GM12878 (cell line): ENCODE results near the gene EXOSC1. TPM values are rescaled to one million over a fixed set of nuclear protein-coding genes. Genes with fewer than 3 reads are reported as not detected.

Source experiments
- ATAC-seq: fragments of 200-7000 bp; cut with Tn5 transposase; 3 replicates; pipeline ENCODE4 v1.9.1; 2020; ENCODE audit warnings: mild to moderate bottlenecking, moderate library complexity
- BruUV-seq: library from RNA; stranded (reverse); fragments of 400-500 nt; replicated peaks from 2 replicates; lab custom pipeline; 2021; lab: Mats Ljungman, UMichigan
- CTCF ChIA-PET: fragments of 300-600 bp; sonication (Branson Sonifier 250); formaldehyde crosslinking; extraction: SDS; loops from one replicate; lab custom pipeline; 2021; ENCODE audit warnings: inconsistent platforms; lab: Yijun Ruan, JAX
- POLR2A ChIA-PET: fragments of 350-600 bp; formaldehyde crosslinking; extraction: SDS; loops from one replicate; lab custom pipeline; 2021; ENCODE audit warnings: inconsistent platforms; lab: Charles Lee
- RAD21 ChIA-PET: fragments of 300-600 bp; sonication (Branson Sonifier 250); formaldehyde crosslinking; loops from one replicate; lab custom pipeline; 2023; ENCODE audit warnings: antibody characterized with exemption; ENCODE audit not compliant: unreplicated experiment; lab: Charles Lee
- SMC1A ChIA-PET: fragments of 300-600 bp; sonication (Branson Sonifier 250); formaldehyde crosslinking; loops from one replicate; lab custom pipeline; 2023; ENCODE audit not compliant: unreplicated experiment, uncharacterized antibody; lab: Charles Lee
- DNase-seq: peaks from one replicate; pipeline ENCODE4 v3.0.0-alpha.2; 2011; ENCODE audit warnings: low read depth, low spot score
- FAIRE-seq: peaks from 3 replicates; lab custom pipeline; 2011; peaks lifted over from hg19 to GRCh38; lab: Jason Lieb, UNC
- H2AFZ ChIP-seq: 2 replicates; pipeline ENCODE4 v1.6.0; 2011; ENCODE audit warnings: low read depth, low read length, control low read depth; ENCODE audit not compliant: control insufficient read depth
- H3K27ac ChIP-seq: 2 replicates; pipeline ENCODE4 v1.5.1; 2011; ENCODE audit warnings: control low read depth; ENCODE audit not compliant: control insufficient read depth, insufficient read depth
- H3K27me3 ChIP-seq, 2 experiments: replicated peaks in 1 of 2; 2 replicates each; pipeline versions ENCODE4 v1.6.0 to v1.6.1; 2011; ENCODE audit warnings: low read length in 1 of 2; ENCODE audit not compliant: control insufficient read depth in 2 of 2, insufficient read depth in 2 of 2
- H3K36me3 ChIP-seq, 2 experiments: 2 replicates each; pipeline ENCODE4 v1.5.1; 2011; ENCODE audit warnings: low read length in 1 of 2; ENCODE audit not compliant: control insufficient read depth in 2 of 2, insufficient read depth in 2 of 2
- H3K4me1 ChIP-seq: 2 replicates; pipeline ENCODE4 v1.6.1; 2011; ENCODE audit warnings: mild to moderate bottlenecking, low read length, moderate library complexity, mixed read lengths; ENCODE audit not compliant: control insufficient read depth, insufficient read depth
- H3K4me2 ChIP-seq: 2 replicates; pipeline ENCODE4 v1.6.0; 2011; ENCODE audit warnings: control low read depth; ENCODE audit not compliant: control insufficient read depth, insufficient read depth
- H3K4me3 ChIP-seq: fragments of 200-600 bp; sonication (generic); 2 replicates; pipeline ENCODE4 v1.5.1; 2016
- H3K79me2 ChIP-seq: 2 replicates; pipeline ENCODE4 v1.6.0; 2011; ENCODE audit warnings: low read length; ENCODE audit not compliant: control insufficient read depth, insufficient read depth
- H3K9ac ChIP-seq: 2 replicates; pipeline ENCODE4 v1.8.0; 2011; ENCODE audit warnings: low read length, control low read depth, mixed read lengths; ENCODE audit not compliant: control insufficient read depth, insufficient read depth
- H3K9me3 ChIP-seq: replicated peaks from 3 replicates; pipeline ENCODE4 v1.5.1; 2011; ENCODE audit warnings: mild to moderate bottlenecking, low read length; ENCODE audit not compliant: control insufficient read depth, insufficient read depth
- H4K20me1 ChIP-seq: 2 replicates; pipeline ENCODE4 v1.6.0; 2011; ENCODE audit not compliant: control insufficient read depth, insufficient read depth
- ATF2 ChIP-seq: IDR thresholded peaks from 2 replicates; pipeline ENCODE4 v1.6.1; 2012; ENCODE audit warnings: low read length, inconsistent platforms
- ATF7 ChIP-seq: fragments of 450-650 bp; IDR thresholded peaks from 2 replicates; pipeline ENCODE4 v1.6.1; 2016; ENCODE audit warnings: low read depth, mild to moderate bottlenecking
- CREM ChIP-seq: IDR thresholded peaks from 2 replicates; pipeline ENCODE4 v1.6.1; 2014; ENCODE audit warnings: antibody characterized with exemption, low read depth
- DPF2 ChIP-seq: fragments of 450-650 bp; IDR thresholded peaks from 2 replicates; pipeline ENCODE4 v1.6.1; 2017; ENCODE audit warnings: mild to moderate bottlenecking
- E4F1 ChIP-seq: fragments of 450-650 bp; IDR thresholded peaks from 2 replicates; pipeline ENCODE4 v1.6.1; 2018; ENCODE audit warnings: borderline replicate concordance, mild to moderate bottlenecking; ENCODE audit not compliant: partially characterized antibody
- JUNB ChIP-seq: IDR thresholded peaks from 2 replicates; pipeline ENCODE4 v1.6.1; 2016; ENCODE audit warnings: antibody characterized with exemption, mild to moderate bottlenecking
- MYB ChIP-seq: fragments of 150-350 bp; IDR thresholded peaks from 2 replicates; pipeline ENCODE4 v1.6.1; 2014; ENCODE audit warnings: mild to moderate bottlenecking, low read depth, low read length, borderline replicate concordance
- RUNX3 ChIP-seq: IDR thresholded peaks from 2 replicates; pipeline ENCODE4 v1.6.1; 2012; ENCODE audit warnings: low read length, inconsistent platforms
- SMARCA5 ChIP-seq: fragments of 450-650 bp; IDR thresholded peaks from 2 replicates; pipeline ENCODE4 v1.6.1; 2017; ENCODE audit warnings: mild to moderate bottlenecking
- SREBF1 ChIP-seq: IDR thresholded peaks from 2 replicates; pipeline ENCODE4 v1.6.1; 2012; ENCODE audit warnings: mild to moderate bottlenecking, low read length
- TAF1 ChIP-seq: IDR thresholded peaks from 2 replicates; pipeline ENCODE4 v1.6.1; 2011; ENCODE audit warnings: mild to moderate bottlenecking, low read depth, low read length, borderline replicate concordance
- YY1 ChIP-seq: IDR thresholded peaks from 2 replicates; pipeline ENCODE4 v1.6.1; 2011; ENCODE audit warnings: low read depth, mild to moderate bottlenecking, low read length
- WGBS: methylation state at CpG from one replicate; pipeline ENCODE4 v1.1.6; 2016; ENCODE audit warnings: low lambda C conversion rate; ENCODE audit not compliant: insufficient replicate concordance, insufficient coverage; ENCODE audit errors: missing lambda C conversion rate; 5-methylcytosine and 5-hydroxymethylcytosine counted together
- in situ Hi-C: fragments of 300-500 bp; cut with MboI; formaldehyde crosslinking; loops from 9 replicates; pipeline ENCODE4 v1.14.3; 2018; ENCODE audit warnings: mixed read lengths
- intact Hi-C: fragments of 100-400 bp; cut with micrococcal nuclease; formaldehyde crosslinking; loops from one replicate; pipeline ENCODE4 v1.14.2; 2022; ENCODE audit not compliant: unreplicated experiment
- polyA plus RNA-seq, 11 experiments: library from polyadenylated mRNA; depleted of rRNA in 4 of 11; unstranded in 6 of 11; stranded (reverse) in 5 of 11; fragments of >200 nt; fragmentation: Nextera tagmentation in 4 of 11; fragmentation: Illumina TruSeq in 1 of 11; extraction: Ambion mirVana in 4 of 11; extraction: Trizol in 1 of 11; gene quantifications; 1 replicate in 1 of 11; 2 replicates in 10 of 11; pipeline versions ENCODE4 v1.2.1 to v1.2.3, GENCODE V29; 2011 to 2016; ENCODE audit warnings: inconsistent platforms in 2 of 11, missing spikeins in 2 of 11, low read depth in 1 of 11
- total RNA-seq, 4 experiments: library from RNA; depleted of rRNA in 3 of 4; stranded (reverse); fragments of >200 nt in 3 of 4; fragmentation: Illumina TruSeq in 1 of 4; extraction: Trizol in 1 of 4; gene quantifications; 2 replicates each; pipeline versions ENCODE4 v1.2.1 to v1.2.3, GENCODE V29; 2013 to 2021

Gene EXOSC1
- total and polyA plus RNA-seq, 10 of the 15 experiments (the other 5 are each of a cell fraction or from before 2014, with no cell fraction given), result 43.4 to 121 (median 75.1) TPM

GRCh38 chr10:97427571-97428179 is 18.1 kb downstream of the EXOSC1 start:
- H3K4me1 ChIP-seq, result peaks cover 18% of the 10 kb centered on the region
- ChIA-PET RAD21 (interaction anchor here (1.4 to 1.9 kb wide), 2 partner anchors 15 to 20 kb away, joined by 3 to 4 read pairs; no protein-coding TSS in a partner anchor), SMC1A (interaction anchor here (0.8 to 2.1 kb wide), 5 partner anchors 11 to 27 kb away, joined by 3 to 12 read pairs (median 3); partner anchors contain the start of gene RRP12), POLR2A (interaction anchor here (0.7 to 2.6 kb wide), 6 partner anchors 10 to 309 kb away, joined by 3 to 9 read pairs (median 4); partner anchors contain the start of gene RRP12), CTCF (interaction anchor here (0.6 to 1.9 kb wide), 7 partner anchors 14 to 149 kb away, joined by 3 to 10 read pairs (median 4); partner anchors contain the start of gene RRP12)
- peak overlapping the region; percentile 92 for H3K4me3 ChIP-seq
- intact Hi-C loops (loop anchor here (2.0 to 5.0 kb wide), 2 partner anchors 21 to 70 kb away; partner anchors contain the start of genes MMS19 and UBTD1), in situ Hi-C loops (no loop called here)
- H2AFZ ChIP-seq, result no peak overlapping the region
- H3K79me2 ChIP-seq, result peaks cover 58% of the 10 kb centered on the region
- TF ChIP-seq RUNX3 (peak; percentile 35; the same call in 1 of the 2 replicates), E4F1 (no peak), YY1 (peak; percentile 93), DPF2 (no peak), CREM (0 out of 2 replicates have a peak, but pooled peaks have one; percentile 20), ATF7 (peak; percentile 54; the same call in 1 of the 2 replicates), TAF1 (0 out of 2 replicates have a peak, but pooled peaks have one; percentile 26), ATF2 (no peak), MYB (no peak), JUNB (peak; percentile 49; the same call in 1 of the 2 replicates), SMARCA5 (no peak), SREBF1 (no peak)
- H3K27ac ChIP-seq, result peak overlapping the region; percentile 95
- peak overlapping the region; percentile 78 for H3K4me2 ChIP-seq
- DNase-seq, result no peak
- H3K9ac ChIP-seq, result peak overlapping the region; percentile 89
- BruUV-seq, result TSS peak; percentile 61
- peaks cover 5 to 19% of the 10 kb centered on the region in 2 experiments; a peak in 3 of 4 replicates for H3K36me3 ChIP-seq
- H3K9me3 ChIP-seq, result no peaks in the 10 kb centered on the region
- peaks cover 8% of the 10 kb centered on the region; the same call in 1 of the 2 replicates for H4K20me1 ChIP-seq
- peak; percentile 63 for ATAC-seq
- H3K27me3 ChIP-seq, result no peaks in the 10 kb centered on the region
- 0% methylated on average over 9 of the region's 9 CpGs for WGBS
- FAIRE-seq, result no peak
